SU-DHL-6 (cell line): Measurements from ENCODE around the gene CCDC134.

Experiments
- H2AFZ ChIP-seq: fragments of 200-600 bp; sonication (generic); 2 replicates; pipeline ENCODE4 v1.6.1; 2014; ENCODE audit warnings: low read depth, mild to moderate bottlenecking, moderate library complexity, mixed read lengths, antibody characterized with exemption, low read length; ENCODE audit not compliant: severe bottlenecking
- H3F3A ChIP-seq: fragments of 200-600 bp; shearing (Covaris generic); 2 replicates; pipeline ENCODE4 v1.6.0; 2016; ENCODE audit warnings: antibody characterized with exemption, mild to moderate bottlenecking; ENCODE audit not compliant: insufficient read depth
- H3K27ac ChIP-seq: fragments of 200-600 bp; sonication (generic); 2 replicates; pipeline ENCODE4 v1.5.1; 2016; ENCODE audit warnings: low read depth, mild to moderate bottlenecking, low read length, moderate library complexity, mixed read lengths
- H3K27me3 ChIP-seq: fragments of 200-600 bp; sonication (generic), shearing (Covaris generic); 2 replicates; pipeline ENCODE4 v1.6.0; 2014; ENCODE audit warnings: mild to moderate bottlenecking, low read length
- H3K36me3 ChIP-seq: fragments of 200-600 bp; sonication (generic); 2 replicates; pipeline ENCODE4 v1.6.1; 2014; ENCODE audit warnings: mild to moderate bottlenecking, low read length, mixed read lengths
- H3K4me2 ChIP-seq: fragments of 300-600, 200-600 bp; shearing (Covaris generic), sonication (generic); 2 replicates; pipeline ENCODE4 v1.6.0; 2014; ENCODE audit warnings: low read length, low read depth, mild to moderate bottlenecking; ENCODE audit not compliant: poor library complexity, severe bottlenecking
- H3K4me3 ChIP-seq: fragments of 200-600 bp; sonication (generic); 2 replicates; pipeline ENCODE4 v1.5.1; 2014; ENCODE audit warnings: antibody characterized with exemption, low read length, mild to moderate bottlenecking, mixed read lengths; ENCODE audit not compliant: insufficient read depth, poor library complexity, severe bottlenecking
- H3K79me2 ChIP-seq: fragments of 200-600 bp; sonication (generic); 2 replicates; pipeline ENCODE4 v1.6.1; 2014; ENCODE audit warnings: mild to moderate bottlenecking, low read length, moderate library complexity; ENCODE audit not compliant: insufficient read depth
- H3K9ac ChIP-seq: fragments of 200-600 bp; sonication (generic); 2 replicates; pipeline ENCODE4 v1.7.0; 2014; ENCODE audit warnings: mild to moderate bottlenecking, low read length
- H3K9me2 ChIP-seq: fragments of 200-600 bp; sonication (generic); replicated peaks from 2 replicates; pipeline ENCODE4 v1.6.1; 2014; ENCODE audit warnings: low read length; ENCODE audit not compliant: insufficient read depth
- H3K9me3 ChIP-seq: fragments of 200-600 bp; sonication (generic); 2 replicates; pipeline ENCODE4 v1.6.1; 2014; ENCODE audit warnings: low read length, mixed read lengths; ENCODE audit not compliant: insufficient read depth
- H4K20me1 ChIP-seq: fragments of 200-600 bp; sonication (generic); 2 replicates; pipeline ENCODE4 v1.6.1; 2014; ENCODE audit warnings: low read depth, mild to moderate bottlenecking, antibody characterized with exemption, low read length, moderate library complexity, mixed read lengths
- CTCF ChIP-seq: fragments of 200-600 bp; sonication (generic); IDR thresholded peaks from one replicate; pipeline ENCODE4 v1.5.1; 2017; ENCODE audit warnings: antibody characterized with exemption, mild to moderate bottlenecking, low read length, moderate library complexity; ENCODE audit not compliant: insufficient read depth, poor library complexity, severe bottlenecking
- EZH2phosphoT487 ChIP-seq: fragments of 200-600 bp; sonication (generic), shearing (Covaris generic); conservative IDR thresholded peaks from 2 replicates; pipeline ENCODE4 v1.6.1; 2018; ENCODE audit warnings: mild to moderate bottlenecking, antibody characterized with exemption, low read length, moderate library complexity, mixed read lengths

CCDC134 gene

DNA sequence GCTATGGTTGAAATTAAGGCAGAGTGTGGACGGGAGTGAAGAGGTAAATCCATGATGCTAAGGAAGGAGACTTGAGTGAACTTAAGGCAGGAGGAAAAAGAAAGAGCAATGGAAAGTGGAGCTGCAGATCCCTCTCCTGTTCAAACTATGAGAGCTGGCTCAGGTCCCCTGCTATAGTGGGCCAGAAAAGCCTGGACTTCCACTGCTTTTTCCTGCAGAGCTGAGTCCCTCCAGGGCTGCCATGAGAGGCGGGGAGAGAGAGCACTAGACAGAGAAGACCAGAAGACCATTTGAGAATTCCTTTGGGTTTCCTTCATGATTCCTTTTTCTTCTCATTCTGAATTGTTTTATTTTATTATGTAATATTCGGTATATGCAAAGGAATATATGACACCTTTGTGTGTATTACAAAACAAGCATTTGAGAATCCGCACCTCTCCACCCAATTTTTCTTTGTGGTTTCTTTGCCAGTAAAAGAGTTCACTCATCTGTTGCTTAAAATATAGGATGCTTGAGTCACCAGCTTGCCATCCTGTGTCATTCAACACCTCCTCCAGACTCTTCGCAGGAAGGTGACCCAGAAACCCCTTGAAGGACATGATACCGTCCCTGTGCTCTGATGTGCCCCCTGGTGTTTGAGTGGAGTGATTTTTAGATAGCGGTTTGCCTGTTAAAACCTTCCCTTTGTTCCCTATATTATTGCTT lies 56.8 kb downstream of the CCDC134 start:
- peaks cover 71% of the 10 kb centered on the region for H3F3A ChIP-seq
- peaks cover 92% of the 10 kb centered on the region for H3K79me2 ChIP-seq
- no peaks in the 10 kb centered on the region for H3K9me3 ChIP-seq
- no peak overlapping the region for H3K4me3 ChIP-seq
- H3K27ac ChIP-seq: peak overlapping the region; percentile 90
- peak overlapping the region; percentile 37 for H3K9ac ChIP-seq
- TF ChIP-seq CTCF: peak; percentile 71
- no peak for TF ChIP-seq EZH2phosphoT487
- H3K27me3 ChIP-seq: no peaks in the 10 kb centered on the region
- no peak overlapping the region for H2AFZ ChIP-seq
- H3K9me2 ChIP-seq: no peaks in the 10 kb centered on the region
- peaks cover 5% of the 10 kb centered on the region; the same call in 1 of the 2 replicates for H4K20me1 ChIP-seq
- H3K4me2 ChIP-seq: peak overlapping the region; percentile 60
- no peaks in the 10 kb centered on the region for H3K36me3 ChIP-seq

GRCh38 chr22:41857860-41858199 lies 57.4 kb downstream of the CCDC134 start:
- Histone ChIP-seq H3K27ac (peak overlapping the region; percentile 90), H3F3A (peaks cover 77% of the 10 kb centered on the region), H3K4me2 (peak overlapping the region; percentile 60), H2AFZ (no peak overlapping the region), H3K9me3 (no peaks in the 10 kb centered on the region), H3K9ac (0 out of 2 replicates have a peak overlapping the region, but pooled peaks have one; percentile 37), H3K79me2 (peaks cover 92% of the 10 kb centered on the region), H3K4me3 (no peak overlapping the region), H3K36me3 (no peaks in the 10 kb centered on the region), H3K27me3 (no peaks in the 10 kb centered on the region), H3K9me2 (no peaks in the 10 kb centered on the region), H4K20me1 (peaks cover 5% of the 10 kb centered on the region; the same call in 1 of the 2 replicates)
- TF ChIP-seq EZH2phosphoT487 (no peak), CTCF (no peak)

- Histone ChIP-seq H3K9me3 (no peaks in the 10 kb centered on the region), H3K79me2 (peaks cover 85% of the 10 kb centered on the region), H3F3A (peaks cover 56% of the 10 kb centered on the region), H3K27me3 (no peaks in the 10 kb centered on the region), H3K9ac (peak overlapping the region; percentile 63), H4K20me1 (no peaks in the 10 kb centered on the region), H3K4me3 (peak overlapping the region; percentile 15), H3K9me2 (no peaks in the 10 kb centered on the region), H2AFZ (no peak overlapping the region), H3K27ac (peak overlapping the region; percentile 90), H3K4me2 (peak overlapping the region; percentile 60), H3K36me3 (peaks cover 3% of the 10 kb centered on the region; the same call in 1 of the 2 replicates)
- TF ChIP-seq CTCF (no peak), EZH2phosphoT487 (no peak)
Observed at GRCh38 chr22:41862160-41862529, 61.7 kb downstream of the CCDC134 start.
